Adrenal gland (tissue), 12 donors: ENCODE data around the gene PDLIM3. TPM values are rescaled to one million over a fixed set of nuclear protein-coding genes. Genes with fewer than 3 reads are reported as not detected.

Experiments
- DNase-seq, 7 donors: peaks; one replicate each; pipeline ENCODE4 v3.0.0-alpha.2; 2019 to 2020
- H3K27ac ChIP-seq, 5 donors: fragments of 200-600 bp; sonication (generic) in 4 of 5; 1 replicate in 3 of 5; 2 replicates in 2 of 5; pipeline versions ENCODE4 v1.5.1 to v1.8.0; 2016 to 2020; ENCODE audit warnings: mild to moderate bottlenecking in 1 of 5
- H3K27me3 ChIP-seq: fragments of 200-600 bp; 2 replicates; pipeline ENCODE4 v1.8.0; 2021
- H3K36me3 ChIP-seq, 2 donors: fragments of 200-600 bp; replicated peaks in 1 of 2; 1 replicate in 1 of 2; 2 replicates in 1 of 2; pipeline versions ENCODE4 v1.5.1 to v1.8.0; 2018 to 2022
- H3K4me1 ChIP-seq, 2 donors: fragments of 200-600 bp; replicated peaks in 1 of 2; 1 replicate in 1 of 2; 2 replicates in 1 of 2; pipeline versions ENCODE4 v1.5.1 to v1.8.0; 2018 to 2021
- H3K4me3 ChIP-seq, 4 donors: fragments of 200-600 bp; sonication (generic) in 3 of 4; one replicate each; pipeline ENCODE4 v1.5.1; 2016 to 2018
- H3K9me3 ChIP-seq, 3 donors: fragments of 200-600 bp; sonication (generic) in 1 of 3; replicated peaks in 1 of 3; 1 replicate in 2 of 3; 2 replicates in 1 of 3; pipeline versions ENCODE4 v1.5.1 to v1.8.0; 2016 to 2021
- CTCF ChIP-seq, 6 experiments: fragments of 450-650 bp in 4 of 6; fragments of 200-600 bp in 2 of 6; sonication (generic) in 1 of 6; IDR thresholded peaks; 1 replicate in 5 of 6; 2 replicates in 1 of 6; pipeline versions ENCODE4 v1.5.1 to v1.8.0; 2016 to 2021; ENCODE audit warnings: antibody characterized with exemption in 6 of 6, mild to moderate bottlenecking in 2 of 6, moderate library complexity in 1 of 6
- POLR2A ChIP-seq, 2 donors: fragments of 450-650 bp; IDR thresholded peaks; one replicate each; pipeline ENCODE4 v1.6.1; 2017; ENCODE audit warnings: antibody characterized with exemption in 2 of 2, mild to moderate bottlenecking in 2 of 2, moderate library complexity in 1 of 2
- WGBS, 4 donors: extraction: QIAGEN DNeasy Blood & Tissue Kit in 2 of 4; methylation state at CpG; one replicate each; pipeline versions ENCODE4 v1.1.5 to v1.1.7; 2013 to 2017; 5-methylcytosine and 5-hydroxymethylcytosine counted together
- intact Hi-C, 2 donors: fragments of 100-400 bp; cut with DNase I; formaldehyde crosslinking; loops; one replicate each; pipeline versions ENCODE4 v1.14.1 to v1.15.0; 2022 to 2023
- polyA plus RNA-seq, 3 donors: library from polyadenylated mRNA; stranded (reverse); fragments of 200-250 nt in 2 of 3; fragments of 350-450 nt in 1 of 3; fragmentation: Illumina TruSeq in 1 of 3; extraction: RNeasy Lipid Tissue Mini Kit (QIAGEN cat#74804) in 1 of 3; gene quantifications; one replicate each; pipeline ENCODE4 v1.2.3, GENCODE V29; 2013 to 2014
- total RNA-seq, 9 donors: library from RNA; depleted of rRNA in 4 of 9; stranded (reverse); fragments of >200 nt in 4 of 9; fragments of 120-200 nt in 1 of 9; fragmentation: NEBNext Ultra II Directional in 1 of 9; extraction: Animal tissue kit (Norgen Biotek cat#: 25700) in 1 of 9; gene quantifications; one replicate each; pipeline versions ENCODE4 v1.1.0 to v1.2.4, GENCODE V29; 2013 to 2023
- donor health status: healthy with polysubstance abuse.
- donor health status: Bipolar disorder and iron deficiency.
- donor health status: DM: yes; HTN: yes; CAD: no.
- donor health status: DM: no; HTN: no; CAD: no.
- donor health status: DM: no; HTN: no; CAD: no.
- donor health status: DM: yes; HTN: yes; CAD: no.

The PDLIM3 gene
- total and polyA plus RNA-seq, 12 donors = 2.6 to 22.6 (median 6.4) TPM

GRCh38 chr4:185473247-185473646 is 62.1 kb downstream of the PDLIM3 start:
- Histone ChIP-seq H3K27me3 (no peaks in the 10 kb centered on the region), H3K4me3 (no peak overlapping the region), H3K4me1 (peaks cover 0 to 4% of the 10 kb centered on the region in 2 donors), H3K9me3 (no peaks in the 10 kb centered on the region), H3K36me3 (no peaks in the 10 kb centered on the region), H3K27ac (no peak overlapping the region)
- no peak for TF ChIP-seq POLR2A (IDR thresholded peaks at IDR 0.05)
- intact Hi-C loops = loop anchor here (5.0 to 10.0 kb wide), 2 partner anchors 102 to 124 kb away; no protein-coding TSS in a partner anchor
- no peak for DNase-seq
- 87 to 98% (median 97%) methylated on average over 8 of the region's 8 CpGs for WGBS, 4 donors

DNA sequence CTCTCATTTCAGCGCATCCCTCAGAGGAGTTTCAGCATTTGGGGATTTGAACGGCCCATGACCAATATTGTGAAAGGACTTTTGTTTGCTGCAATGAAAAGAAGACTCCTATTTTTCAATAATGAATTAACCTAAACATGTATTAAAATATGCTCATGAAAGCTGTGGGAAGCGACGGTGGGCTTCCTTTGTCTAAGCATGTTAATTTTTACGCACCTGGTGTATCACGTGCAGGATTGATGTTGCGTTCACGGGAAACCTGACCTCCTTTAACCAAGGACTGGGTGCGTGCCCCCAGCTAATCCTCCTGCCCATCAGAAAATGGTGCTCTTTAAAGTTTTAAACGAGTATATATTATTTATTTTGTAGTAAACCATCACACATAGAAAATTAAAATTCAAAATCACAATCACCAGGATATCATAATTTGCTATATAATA is 63.2 kb downstream of the PDLIM3 start:
- no peak for DNase-seq
- Histone ChIP-seq H3K36me3 (no peaks in the 10 kb centered on the region), H3K4me1 (peaks cover 0 to 4% of the 10 kb centered on the region in 2 donors), H3K27ac (no peak overlapping the region), H3K27me3 (no peaks in the 10 kb centered on the region), H3K9me3 (no peaks in the 10 kb centered on the region), H3K4me3 (peak overlapping the region in 2 of 4 donors; percentile 72 to 81)
- WGBS, 4 donors = 24 to 36% (median 30%) methylated on average over 10 of the region's 10 CpGs
- intact Hi-C loops = loop anchor here (5.0 to 10.0 kb wide), 2 partner anchors 103 to 125 kb away; no protein-coding TSS in a partner anchor
- TF ChIP-seq CTCF (IDR thresholded peaks at IDR 0.05) (no peak), POLR2A (IDR thresholded peaks at IDR 0.05) (no peak)

DNA sequence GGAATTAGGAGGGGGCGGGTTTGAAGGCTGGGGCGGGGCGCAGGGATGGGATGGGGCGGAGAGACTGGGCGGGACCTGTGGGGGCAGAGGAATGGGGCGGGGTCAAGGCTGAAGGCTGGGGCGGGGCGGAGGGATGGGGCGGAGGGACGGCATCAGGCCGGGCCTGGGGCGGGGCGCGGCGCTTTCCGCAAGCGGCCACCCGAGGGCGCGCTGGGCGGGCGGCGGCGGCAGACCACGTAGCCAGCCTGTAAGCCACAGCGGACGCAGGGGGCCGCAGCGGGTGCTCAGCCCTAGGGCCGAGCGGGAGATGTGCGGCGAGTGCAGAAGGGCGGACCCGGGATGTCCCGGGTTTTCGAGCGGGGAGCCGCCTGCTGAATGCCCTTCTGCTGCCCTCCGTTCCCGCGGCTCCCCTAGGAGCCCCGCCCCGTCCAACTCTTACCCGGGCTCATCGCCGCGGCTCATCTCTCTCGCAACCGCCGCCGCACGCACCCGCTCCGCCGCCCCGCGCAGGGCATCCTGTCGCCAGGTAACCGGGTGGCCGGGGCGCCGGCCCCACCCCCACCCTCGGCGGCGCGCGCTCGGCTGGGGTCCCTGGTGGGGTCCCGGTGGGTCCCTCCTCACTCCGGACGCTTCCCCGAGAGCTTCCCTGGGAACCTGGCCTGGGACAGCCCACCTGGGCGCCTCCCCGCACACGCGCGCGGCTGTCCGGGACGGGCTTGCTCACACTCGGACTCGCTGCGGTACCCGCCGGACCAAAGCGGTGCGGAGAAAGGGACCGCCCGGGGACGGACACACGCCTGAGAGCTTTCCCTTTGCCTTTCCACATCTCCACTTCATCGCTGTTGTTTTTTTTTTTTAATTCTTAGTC is 63.8 kb downstream of the PDLIM3 start, which contains the start of gene CCDC110:
Gene CCDC110, minus strand, starts transcription at position 499 of the 868 bp plus-strand sequence. Its CDS starts 50 bp downstream, at position 449.
- WGBS, 4 donors = 1 to 4% (median 1%) methylated on average over 20 to 91 of the region's 93 CpGs
- intact Hi-C loops = loop anchor here (5.0 to 10.0 kb wide), 2 partner anchors 103 to 126 kb away; no protein-coding TSS in a partner anchor
- Histone ChIP-seq H3K36me3 (no peaks in the 10 kb centered on the region), H3K4me1 (peaks cover 0 to 4% of the 10 kb centered on the region in 2 donors), H3K9me3 (no peaks in the 10 kb centered on the region), H3K4me3 (peak within 1 kb of the TSS in 3 of 4 donors; percentile 62 to 81 (median 72)), H3K27ac (peak within 1 kb of the TSS in 2 of 5 donors; percentile 63 to 68), H3K27me3 (no peaks in the 10 kb centered on the region)
- TF ChIP-seq CTCF (IDR thresholded peaks at IDR 0.05) = peak; percentile 20 to 80 (median 58)
- TF ChIP-seq POLR2A (IDR thresholded peaks at IDR 0.05) = peak in 1 of 2 donors; percentile 40
- peak; percentile 94 to 98 (median 96) for DNase-seq

GRCh38 chr4:185470501-185471195 is 64.7 kb downstream of the PDLIM3 start:
- H3K4me1 ChIP-seq = peaks cover 0 to 4% of the 10 kb centered on the region in 2 donors
- TF ChIP-seq POLR2A (IDR thresholded peaks at IDR 0.05) (no peak), CTCF (IDR thresholded peaks at IDR 0.05) (no peak)
- no peaks in the 10 kb centered on the region for H3K9me3 ChIP-seq
- peak; percentile 63 to 88 (median 76) for DNase-seq
- peak overlapping the region in 3 of 4 donors; percentile 26 to 62 (median 61) for H3K4me3 ChIP-seq
- WGBS, 4 donors = 2 to 7% (median 4%) methylated on average over 19 to 41 of the region's 41 CpGs
- intact Hi-C loops = loop anchor here (5.0 to 10.0 kb wide), 2 partner anchors 104 to 127 kb away; no protein-coding TSS in a partner anchor
- H3K36me3 ChIP-seq = no peaks in the 10 kb centered on the region
- peak overlapping the region in 2 of 5 donors; percentile 31 to 63 for H3K27ac ChIP-seq
- no peaks in the 10 kb centered on the region for H3K27me3 ChIP-seq
